Parathyroid adenoma (tissue), 2 donors: ENCODE results near the gene PTCSC3.

Experiments used
- H2AFZ ChIP-seq: fragments of 300-600 bp; sonication (generic); one replicate; pipeline ENCODE4 v1.7.0; 2017; ENCODE audit warnings: antibody characterized with exemption, mild to moderate bottlenecking
- H3K27ac ChIP-seq: fragments of 300-600 bp; sonication (generic); one replicate; pipeline ENCODE4 v1.7.0; 2017
- H3K27me3 ChIP-seq: fragments of 300-600 bp; sonication (generic); one replicate; pipeline ENCODE4 v1.7.0; 2017; ENCODE audit warnings: low read length; ENCODE audit not compliant: control insufficient read depth, insufficient read depth
- H3K36me3 ChIP-seq: fragments of 300-600 bp; sonication (generic); one replicate; pipeline ENCODE4 v1.7.0; 2017; ENCODE audit warnings: low read length; ENCODE audit not compliant: control insufficient read depth, insufficient read depth
- H3K4me1 ChIP-seq: fragments of 300-600 bp; sonication (generic); one replicate; pipeline ENCODE4 v1.7.0; 2017; ENCODE audit warnings: control low read depth
- H3K4me2 ChIP-seq: fragments of 300-600 bp; sonication (generic); one replicate; pipeline ENCODE4 v1.7.0; 2017; ENCODE audit warnings: low read length
- H3K4me3 ChIP-seq: fragments of 300-600 bp; sonication (generic); one replicate; pipeline ENCODE4 v1.7.0; 2017; ENCODE audit warnings: low read depth, low read length
- H3K79me2 ChIP-seq: fragments of 300-600 bp; sonication (generic); one replicate; pipeline ENCODE4 v1.7.0; 2017; ENCODE audit warnings: control low read depth
- H3K9ac ChIP-seq: fragments of 300-600 bp; sonication (generic); one replicate; pipeline ENCODE4 v1.7.0; 2017; ENCODE audit warnings: mild to moderate bottlenecking
- H3K9me3 ChIP-seq: fragments of 300-600 bp; sonication (generic); one replicate; pipeline ENCODE4 v1.7.0; 2017; ENCODE audit warnings: low read length; ENCODE audit not compliant: control insufficient read depth
- TF ChIP-seq, protein P1 (sequence below): fragments of 300-600 bp; sonication (generic); IDR thresholded peaks from one replicate; pipeline ENCODE4 v1.7.0; 2017; ENCODE audit warnings: antibody characterized with exemption, mild to moderate bottlenecking
- donor health status: primary hyperparathyroidism.

The PTCSC3 gene

DNA sequence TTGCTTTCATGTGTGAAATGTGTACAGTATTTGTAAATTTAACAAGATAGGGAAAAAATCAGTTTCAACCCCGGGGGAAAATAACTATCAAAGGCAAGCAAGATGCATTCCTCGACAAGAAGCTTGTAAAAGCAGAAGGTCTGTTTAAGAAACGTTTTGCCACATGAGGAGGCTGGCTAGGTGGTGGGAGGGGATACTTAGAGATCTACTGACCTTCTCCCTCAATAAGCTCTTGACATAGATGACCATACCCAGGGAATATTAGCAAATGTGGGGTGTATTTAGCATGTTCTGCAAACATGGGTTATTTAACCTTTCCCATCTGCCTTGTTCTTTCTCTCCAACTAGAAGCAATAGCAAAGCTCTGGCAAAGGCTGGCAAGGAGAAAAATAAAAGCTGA is 4.9 kb downstream of the PTCSC3 start:
- Histone ChIP-seq H3K4me1 (no peaks in the 10 kb centered on the region), H3K27me3 (no peaks in the 10 kb centered on the region), H3K79me2 (no peaks in the 10 kb centered on the region)

GRCh38 chr14:36167431-36167830 is 9.1 kb downstream of the PTCSC3 start:
- Histone ChIP-seq H3K4me3 (no peak overlapping the region), H3K36me3 (no peaks in the 10 kb centered on the region), H3K9me3 (no peaks in the 10 kb centered on the region), H2AFZ (no peak overlapping the region), H3K4me1 (no peaks in the 10 kb centered on the region), H3K27ac (no peak overlapping the region), H3K4me2 (no peak overlapping the region), H3K27me3 (no peaks in the 10 kb centered on the region), H3K9ac (no peak overlapping the region), H3K79me2 (no peaks in the 10 kb centered on the region)
- TF ChIP-seq, protein P1, sequence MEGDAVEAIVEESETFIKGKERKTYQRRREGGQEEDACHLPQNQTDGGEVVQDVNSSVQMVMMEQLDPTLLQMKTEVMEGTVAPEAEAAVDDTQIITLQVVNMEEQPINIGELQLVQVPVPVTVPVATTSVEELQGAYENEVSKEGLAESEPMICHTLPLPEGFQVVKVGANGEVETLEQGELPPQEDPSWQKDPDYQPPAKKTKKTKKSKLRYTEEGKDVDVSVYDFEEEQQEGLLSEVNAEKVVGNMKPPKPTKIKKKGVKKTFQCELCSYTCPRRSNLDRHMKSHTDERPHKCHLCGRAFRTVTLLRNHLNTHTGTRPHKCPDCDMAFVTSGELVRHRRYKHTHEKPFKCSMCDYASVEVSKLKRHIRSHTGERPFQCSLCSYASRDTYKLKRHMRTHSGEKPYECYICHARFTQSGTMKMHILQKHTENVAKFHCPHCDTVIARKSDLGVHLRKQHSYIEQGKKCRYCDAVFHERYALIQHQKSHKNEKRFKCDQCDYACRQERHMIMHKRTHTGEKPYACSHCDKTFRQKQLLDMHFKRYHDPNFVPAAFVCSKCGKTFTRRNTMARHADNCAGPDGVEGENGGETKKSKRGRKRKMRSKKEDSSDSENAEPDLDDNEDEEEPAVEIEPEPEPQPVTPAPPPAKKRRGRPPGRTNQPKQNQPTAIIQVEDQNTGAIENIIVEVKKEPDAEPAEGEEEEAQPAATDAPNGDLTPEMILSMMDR = no peak

More for the DNA sequence above, 4.9 kb downstream of the PTCSC3 start:
- Histone ChIP-seq H3K9me3 (no peaks in the 10 kb centered on the region), H3K27ac (no peak overlapping the region), H3K4me2 (no peak overlapping the region), H3K4me3 (no peak overlapping the region), H2AFZ (no peak overlapping the region), H3K36me3 (no peaks in the 10 kb centered on the region), H3K9ac (no peak overlapping the region)
- TF ChIP-seq, protein P1 = no peak

GRCh38 chr14:36163451-36163850 is 13.1 kb downstream of the PTCSC3 start:
- no peaks in the 10 kb centered on the region for H3K79me2 ChIP-seq
- no peaks in the 10 kb centered on the region for H3K4me1 ChIP-seq
- no peaks in the 10 kb centered on the region for H3K27me3 ChIP-seq
- no peak overlapping the region for H3K4me3 ChIP-seq
- no peak overlapping the region for H3K4me2 ChIP-seq
- no peaks in the 10 kb centered on the region for H3K9me3 ChIP-seq
- TF ChIP-seq, protein P1 = no peak
- no peaks in the 10 kb centered on the region for H3K36me3 ChIP-seq
- no peak overlapping the region for H3K9ac ChIP-seq
- H2AFZ ChIP-seq = no peak overlapping the region
- no peak overlapping the region for H3K27ac ChIP-seq

GRCh38 chr14:36162267-36162666 is 14.3 kb downstream of the PTCSC3 start:
- no peaks in the 10 kb centered on the region for H3K27me3 ChIP-seq
- H3K9ac ChIP-seq = no peak overlapping the region
- no peaks in the 10 kb centered on the region for H3K4me1 ChIP-seq
- H3K4me2 ChIP-seq = no peak overlapping the region
- H3K79me2 ChIP-seq = no peaks in the 10 kb centered on the region
- no peak overlapping the region for H3K4me3 ChIP-seq
- no peak overlapping the region for H2AFZ ChIP-seq
- no peaks in the 10 kb centered on the region for H3K36me3 ChIP-seq
- TF ChIP-seq, protein P1 = no peak
- no peaks in the 10 kb centered on the region for H3K9me3 ChIP-seq
- H3K27ac ChIP-seq = no peak overlapping the region

DNA sequence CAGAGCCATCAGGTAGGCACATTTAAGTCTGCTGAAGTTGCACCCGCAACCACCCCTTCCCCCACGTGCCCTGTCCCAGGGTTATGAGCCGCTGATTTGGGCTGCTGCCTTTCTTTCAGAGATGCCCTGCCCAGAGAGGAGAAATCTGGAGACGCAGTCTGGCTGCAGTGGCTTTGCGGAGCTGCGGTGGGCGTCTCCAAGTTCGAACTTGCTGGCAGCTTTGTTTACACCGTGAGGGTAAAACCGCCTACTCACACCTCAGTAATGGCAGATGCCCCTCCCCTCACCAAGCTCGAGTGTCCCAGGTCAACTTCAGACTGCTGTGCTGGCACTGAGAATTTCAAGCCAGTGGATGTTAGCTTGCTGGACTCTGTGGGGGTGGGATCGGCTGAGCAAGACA is 14.7 kb downstream of the PTCSC3 start:
- no peak overlapping the region for H3K4me3 ChIP-seq
- H3K9ac ChIP-seq = no peak overlapping the region
- H3K27ac ChIP-seq = no peak overlapping the region

More for the DNA sequence above, 14.7 kb downstream of the PTCSC3 start:
- Histone ChIP-seq H3K79me2 (no peaks in the 10 kb centered on the region), H3K27me3 (no peaks in the 10 kb centered on the region), H3K9me3 (no peaks in the 10 kb centered on the region), H3K36me3 (no peaks in the 10 kb centered on the region), H2AFZ (no peak overlapping the region), H3K4me2 (no peak overlapping the region), H3K4me1 (no peaks in the 10 kb centered on the region)
- TF ChIP-seq, protein P1 = no peak
